Ovary (tissue), 3 donors: ENCODE results near the gene NOL9.

Source experiments
- EP300 ChIP-seq: sonication (generic); formaldehyde crosslinking; IDR thresholded peaks from one replicate; pipeline ENCODE4 v1.6.1; 2017; ENCODE audit warnings: antibody characterized with exemption
- POLR2A ChIP-seq: fragments of 450-650 bp; IDR thresholded peaks from one replicate; pipeline ENCODE4 v1.6.1; 2017; ENCODE audit warnings: antibody characterized with exemption, mild to moderate bottlenecking, moderate library complexity
- TF ChIP-seq, protein P1 (sequence below), 3 donors: fragments of 450-650 bp in 2 of 3; fragments of 200-600 bp in 1 of 3; IDR thresholded peaks; one replicate each; pipeline versions ENCODE4 v1.5.1 to v1.8.0; 2016 to 2022; ENCODE audit warnings: antibody characterized with exemption in 3 of 3, mild to moderate bottlenecking in 1 of 3
- donor health status: DM: no; HTN: no; CAD: no.

DNA sequence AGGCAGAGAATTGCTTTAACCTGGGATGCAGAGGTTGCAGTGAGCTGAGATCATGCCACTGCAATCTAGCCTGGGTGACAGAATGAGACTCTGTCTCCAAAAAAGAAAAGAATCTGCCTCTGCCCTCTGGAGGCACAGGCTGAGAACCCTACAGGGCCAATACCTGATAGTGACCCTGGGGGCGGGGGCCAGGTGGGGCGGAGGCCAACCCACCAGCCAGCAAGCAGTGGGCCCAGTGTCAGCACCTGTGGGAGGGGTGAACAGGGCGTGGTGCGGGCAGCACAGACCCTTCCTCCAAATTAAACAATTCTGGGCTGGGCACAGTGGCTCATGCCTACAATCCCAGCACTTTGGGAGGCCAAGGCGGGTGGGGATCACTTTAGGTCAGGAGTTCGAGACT, 43.8 kb downstream of the NOL9 start:
- TF ChIP-seq, protein P1, sequence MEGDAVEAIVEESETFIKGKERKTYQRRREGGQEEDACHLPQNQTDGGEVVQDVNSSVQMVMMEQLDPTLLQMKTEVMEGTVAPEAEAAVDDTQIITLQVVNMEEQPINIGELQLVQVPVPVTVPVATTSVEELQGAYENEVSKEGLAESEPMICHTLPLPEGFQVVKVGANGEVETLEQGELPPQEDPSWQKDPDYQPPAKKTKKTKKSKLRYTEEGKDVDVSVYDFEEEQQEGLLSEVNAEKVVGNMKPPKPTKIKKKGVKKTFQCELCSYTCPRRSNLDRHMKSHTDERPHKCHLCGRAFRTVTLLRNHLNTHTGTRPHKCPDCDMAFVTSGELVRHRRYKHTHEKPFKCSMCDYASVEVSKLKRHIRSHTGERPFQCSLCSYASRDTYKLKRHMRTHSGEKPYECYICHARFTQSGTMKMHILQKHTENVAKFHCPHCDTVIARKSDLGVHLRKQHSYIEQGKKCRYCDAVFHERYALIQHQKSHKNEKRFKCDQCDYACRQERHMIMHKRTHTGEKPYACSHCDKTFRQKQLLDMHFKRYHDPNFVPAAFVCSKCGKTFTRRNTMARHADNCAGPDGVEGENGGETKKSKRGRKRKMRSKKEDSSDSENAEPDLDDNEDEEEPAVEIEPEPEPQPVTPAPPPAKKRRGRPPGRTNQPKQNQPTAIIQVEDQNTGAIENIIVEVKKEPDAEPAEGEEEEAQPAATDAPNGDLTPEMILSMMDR (IDR thresholded peaks at IDR 0.05) = no peak
- TF ChIP-seq POLR2A = no peak
- TF ChIP-seq EP300 = no peak
